NK-92 (cell line): ENCODE results near the gene NME8.

Source experiments
- DNase-seq: peaks from one replicate; lab custom pipeline; 2025; ENCODE audit not compliant: unreplicated experiment; lab: John Stamatoyannopoulos, UW

The NME8 gene

DNA sequence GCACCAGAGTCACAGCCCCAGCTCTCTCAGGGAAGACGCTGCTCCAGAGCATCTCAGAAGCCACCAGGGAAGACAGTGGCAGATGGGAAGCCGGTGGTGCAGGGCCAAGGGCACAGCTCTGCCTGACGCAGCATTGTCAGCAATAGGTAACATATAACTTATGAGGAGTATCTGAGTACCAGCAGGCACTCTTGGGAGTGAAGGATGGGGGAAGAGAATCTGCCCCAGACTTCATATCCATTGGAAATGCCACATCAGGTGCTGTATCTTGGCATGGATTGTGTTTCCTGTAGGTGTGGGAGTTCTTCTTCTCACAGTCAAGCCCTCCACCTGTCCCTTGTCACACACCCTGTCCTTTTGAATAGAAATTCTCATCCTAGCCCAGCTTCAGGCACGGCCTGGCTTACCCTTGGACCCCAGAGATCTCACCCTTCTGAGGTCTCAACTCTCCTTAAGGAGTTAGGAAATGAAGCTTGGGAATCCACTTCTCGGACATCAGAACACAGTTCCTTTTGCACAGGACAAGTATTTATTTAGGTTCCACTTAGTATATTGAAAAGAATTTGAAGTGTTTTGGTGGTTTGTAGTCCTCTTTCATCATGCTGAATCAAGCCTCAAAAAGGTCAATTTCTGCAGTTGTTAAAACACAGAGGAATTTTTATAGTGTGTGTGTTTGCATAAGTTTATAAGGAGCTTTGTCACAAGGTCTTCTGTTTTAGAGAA is 82.0 kb downstream of the NME8 start:
- no peak for DNase-seq

DNA sequence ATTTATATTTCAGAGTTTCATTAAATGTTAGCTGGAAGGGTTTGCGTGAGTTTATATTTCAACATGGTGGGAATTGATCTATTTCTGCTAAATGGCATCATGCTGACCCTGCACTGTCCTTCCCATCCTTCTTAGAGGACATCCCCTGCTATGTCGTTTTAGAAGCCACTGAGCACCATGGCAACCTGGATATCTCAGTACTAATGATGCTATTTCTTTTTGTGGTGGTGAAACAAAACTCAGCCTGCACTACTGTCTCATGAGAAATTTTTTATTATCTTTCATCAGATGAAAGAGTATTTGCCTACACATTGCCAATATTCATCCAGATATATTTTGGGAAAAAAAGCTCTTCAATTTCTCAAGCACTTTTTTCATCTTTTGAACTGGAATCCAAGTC is 84.1 kb downstream of the NME8 start:
- DNase-seq = no peak

DNA sequence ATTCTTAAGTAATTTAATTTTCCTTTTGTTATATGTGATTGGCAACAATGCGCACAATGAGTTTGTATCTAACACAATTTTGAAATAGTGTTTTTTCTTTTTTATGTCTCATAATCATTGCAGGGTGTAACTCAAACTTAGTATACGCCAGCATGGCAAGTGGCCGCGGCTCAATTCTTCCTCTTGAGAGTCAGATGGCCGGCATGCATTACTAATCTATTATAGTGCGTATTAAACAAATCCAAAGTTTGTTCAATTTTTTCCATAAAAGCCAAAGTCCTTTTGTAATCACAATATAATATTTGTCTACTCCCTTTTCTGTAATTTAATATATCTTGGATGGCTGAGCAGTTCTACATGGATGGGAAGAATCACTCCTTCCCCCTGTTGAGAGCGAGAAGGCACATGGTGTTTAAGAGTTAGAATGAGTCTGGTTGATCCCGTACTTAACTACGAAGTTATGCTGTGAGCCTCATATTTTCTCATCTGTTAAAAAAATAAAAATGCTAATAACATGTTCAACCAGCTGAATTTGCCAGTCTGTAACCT is 84.7 kb downstream of the NME8 start:
- DNase-seq = no peak

DNA sequence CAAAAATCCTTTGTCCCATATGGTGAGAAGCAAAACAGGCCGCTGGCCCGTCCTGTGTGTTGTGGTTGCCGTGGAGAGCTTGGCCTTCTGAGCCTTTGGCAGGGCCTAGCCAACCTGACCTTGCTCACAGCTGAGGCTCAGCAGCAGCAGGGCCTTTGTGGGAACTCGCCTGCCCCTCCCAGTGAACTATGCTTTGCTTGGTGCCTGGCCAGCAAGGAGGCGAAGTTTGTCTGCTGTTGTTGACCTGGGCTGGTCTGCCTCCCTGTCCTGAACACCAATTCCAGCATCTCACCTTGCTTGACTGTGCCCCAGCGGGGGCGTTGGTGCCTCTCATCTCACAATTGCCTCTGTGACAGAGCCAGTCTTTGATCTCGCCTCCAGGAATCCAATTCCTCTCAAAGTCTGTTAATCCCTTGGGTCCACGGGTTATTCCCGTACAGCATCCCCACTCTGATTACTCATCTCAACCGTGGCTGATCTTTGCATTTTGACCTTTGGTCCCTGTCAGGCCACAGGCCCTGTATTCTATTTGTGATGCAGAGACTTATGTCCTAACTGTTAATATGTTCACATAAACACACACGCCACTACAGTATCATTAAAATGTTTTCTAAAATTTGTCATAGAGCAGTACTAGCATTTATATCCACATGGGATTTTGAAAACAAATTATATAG is 94.7 kb downstream of the NME8 start:
- DNase-seq = no peak

DNA sequence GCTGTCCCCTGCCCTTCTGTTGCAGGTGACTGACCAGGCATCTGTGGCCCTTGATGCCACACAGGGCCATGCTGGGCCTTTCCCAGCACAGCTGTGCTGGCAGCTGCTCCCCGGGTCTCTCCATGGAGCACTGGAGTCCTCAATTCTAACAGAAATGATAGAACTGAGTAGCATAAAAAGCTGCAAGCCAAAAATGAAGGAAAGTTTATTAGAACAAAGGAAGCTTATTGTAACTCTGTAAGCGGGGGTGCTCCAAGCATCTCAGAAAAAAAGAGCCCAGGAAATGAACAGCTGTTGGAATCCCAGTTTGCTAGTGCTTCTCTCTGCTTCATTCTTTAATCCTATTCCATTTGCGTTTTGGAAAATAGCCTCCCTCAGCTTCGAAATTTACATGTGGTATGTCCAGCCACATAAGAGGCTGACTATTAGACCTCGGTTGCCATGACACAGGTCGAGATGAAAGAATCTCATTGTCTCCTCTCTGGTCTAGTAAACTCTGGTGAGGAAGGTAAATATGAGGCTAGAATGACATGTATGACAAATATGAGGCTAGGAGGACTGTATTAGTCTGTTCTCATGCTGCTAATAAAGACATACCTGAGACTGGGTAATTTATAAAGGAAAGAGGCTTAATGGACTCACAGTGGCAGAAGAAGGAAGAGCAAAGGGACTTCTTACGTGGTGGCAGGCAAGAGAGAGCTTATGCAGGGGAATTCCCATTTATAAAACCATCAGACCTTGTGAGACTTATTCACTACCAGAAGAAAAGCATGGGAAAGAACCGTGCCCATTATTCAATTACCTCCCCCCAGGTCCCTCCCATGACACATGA is 95.7 kb downstream of the NME8 start:
- no peak for DNase-seq

DNA sequence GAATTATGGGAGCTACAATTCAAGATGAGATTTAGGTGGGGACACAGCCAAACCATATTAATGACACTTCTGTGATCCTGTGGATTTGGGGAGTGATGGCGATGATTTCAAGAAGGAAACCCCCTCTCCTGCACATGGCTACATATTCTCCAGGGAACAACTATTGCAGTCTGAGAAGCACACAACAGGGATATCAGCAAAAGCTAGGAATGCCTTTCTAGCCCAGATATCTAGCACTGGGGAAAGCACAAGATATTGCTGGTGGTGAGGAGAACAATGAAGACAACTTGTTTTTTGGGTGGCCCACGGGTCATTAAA is 96.3 kb downstream of the NME8 start:
- no peak for DNase-seq

DNA sequence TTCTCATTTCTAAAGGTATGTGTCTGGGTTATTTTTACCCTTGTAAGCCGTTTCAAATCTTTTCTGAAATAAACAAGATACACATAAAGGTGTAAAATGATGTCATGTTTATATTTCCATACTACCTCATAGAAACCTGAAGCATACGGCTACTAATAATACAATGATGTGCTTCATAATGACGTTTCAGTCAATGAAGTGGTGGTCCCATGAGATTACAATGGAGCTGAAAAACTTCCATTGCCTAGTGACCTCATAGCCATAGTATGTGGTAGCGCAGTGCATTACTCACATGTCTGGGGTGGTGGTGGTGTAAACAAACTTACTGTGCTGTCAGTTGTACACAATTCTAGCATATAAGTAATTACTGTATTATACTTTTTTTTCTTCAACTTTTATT is 96.9 kb downstream of the NME8 start:
- no peak for DNase-seq

DNA sequence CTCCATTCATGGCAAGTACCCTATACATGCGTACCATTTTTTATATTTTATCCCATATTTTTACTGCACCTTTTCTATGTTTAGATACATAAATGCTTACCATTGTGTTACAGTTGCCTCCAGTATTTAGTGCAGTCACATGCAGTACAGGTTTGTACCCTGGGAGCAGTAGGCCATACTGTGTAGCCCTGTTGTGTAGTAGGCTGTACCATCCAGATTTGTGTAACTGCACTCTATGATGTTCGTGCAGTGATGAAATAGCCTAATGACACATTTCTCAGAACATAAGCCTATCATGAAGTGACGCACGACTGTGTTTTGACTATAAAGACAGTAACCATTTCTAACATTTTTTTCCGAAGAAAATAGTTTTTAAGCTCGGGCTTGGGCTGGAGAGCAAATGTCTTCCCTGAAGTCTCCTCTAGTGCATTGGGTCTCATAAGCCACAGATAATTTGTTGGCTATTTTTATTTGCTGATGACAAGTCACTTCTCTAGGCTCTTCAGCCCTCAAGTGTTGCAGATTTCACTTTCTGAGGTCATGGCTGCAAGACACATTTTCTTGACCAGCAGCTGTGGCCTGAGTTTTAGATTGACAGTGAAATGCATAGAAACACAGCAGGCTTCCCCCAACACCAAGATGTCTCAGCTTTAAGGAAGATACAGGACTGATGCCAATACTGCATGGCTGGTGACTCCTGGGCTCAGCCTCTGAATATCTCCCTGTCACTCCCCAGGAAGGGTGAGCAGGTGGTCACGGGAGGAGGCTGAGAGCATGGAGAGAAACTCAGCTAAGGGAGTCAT is 98.9 kb downstream of the NME8 start:
- DNase-seq = no peak

DNA sequence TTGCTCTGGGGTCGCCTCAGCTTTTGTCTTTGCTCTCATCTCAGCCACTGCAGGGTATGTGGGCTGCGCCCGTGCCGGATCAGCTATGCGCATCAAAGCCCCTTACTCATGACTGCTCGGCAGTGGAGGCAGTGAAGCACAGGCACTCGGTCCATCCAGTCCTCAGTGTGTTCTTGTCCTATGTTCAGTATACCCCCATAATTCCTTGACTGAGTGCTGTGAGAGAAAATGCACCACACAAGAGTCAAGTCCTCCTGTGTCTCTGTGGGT is 99.5 kb downstream of the NME8 start:
- no peak for DNase-seq
